Hepatocyte (in vitro differentiated cells): Measurements from ENCODE around the gene NUP50. TPM values are rescaled to one million over a fixed set of nuclear protein-coding genes. Genes with fewer than 3 reads are reported as not detected.

Experiments used
- DNase-seq: peaks from one replicate; pipeline ENCODE4 v3.0.0-alpha.2; 2016; ENCODE audit warnings: low spot score
- H2AFZ ChIP-seq: fragments of 200-600 bp; sonication (generic); 2 replicates; pipeline ENCODE4 v1.6.0; 2016; ENCODE audit warnings: antibody characterized with exemption, mild to moderate bottlenecking
- H3K27ac ChIP-seq: fragments of 200-600 bp; sonication (generic); 2 replicates; pipeline ENCODE4 v1.5.1; 2016; ENCODE audit warnings: mild to moderate bottlenecking
- H3K27me3 ChIP-seq: fragments of 200-600 bp; sonication (generic); 2 replicates; pipeline ENCODE4 v1.6.1; 2016
- H3K36me3 ChIP-seq: fragments of 200-600 bp; sonication (generic); replicated peaks from 2 replicates; pipeline ENCODE4 v1.5.1; 2016; ENCODE audit warnings: low read depth; ENCODE audit not compliant: insufficient read depth
- H3K4me1 ChIP-seq: fragments of 200-600 bp; sonication (generic); 2 replicates; pipeline ENCODE4 v1.5.1; 2016; ENCODE audit warnings: mild to moderate bottlenecking, moderate library complexity; ENCODE audit not compliant: insufficient read depth
- H3K4me2 ChIP-seq: fragments of 200-600 bp; sonication (generic); 2 replicates; pipeline ENCODE4 v1.6.0; 2016
- H3K4me3 ChIP-seq: fragments of 200-600 bp; sonication (generic); 2 replicates; pipeline ENCODE4 v1.5.1; 2016; ENCODE audit warnings: mild to moderate bottlenecking
- H3K79me2 ChIP-seq: fragments of 200-600 bp; sonication (generic); 2 replicates; pipeline ENCODE4 v1.6.0; 2017; ENCODE audit warnings: mild to moderate bottlenecking
- H3K9me2 ChIP-seq: fragments of 200-600 bp; sonication (generic); replicated peaks from 2 replicates; pipeline ENCODE4 v1.6.0; 2017; ENCODE audit warnings: mild to moderate bottlenecking; ENCODE audit not compliant: insufficient read depth
- H3K9me3 ChIP-seq: fragments of 200-600 bp; sonication (generic); 2 replicates; pipeline ENCODE4 v1.5.1; 2016; ENCODE audit warnings: low read depth, mild to moderate bottlenecking
- H4K20me1 ChIP-seq: fragments of 200-600 bp; sonication (generic); 2 replicates; pipeline ENCODE4 v1.6.0; 2016; ENCODE audit warnings: mild to moderate bottlenecking; ENCODE audit not compliant: insufficient read depth, poor library complexity, severe bottlenecking
- EZH2 ChIP-seq: fragments of 200-600 bp; sonication (generic); IDR thresholded peaks from 2 replicates; pipeline ENCODE4 v1.6.1; 2016; ENCODE audit warnings: antibody characterized with exemption, mild to moderate bottlenecking, borderline replicate concordance
- EZH2phosphoT487 ChIP-seq: fragments of 200-600 bp; sonication (generic); IDR thresholded peaks from one replicate; pipeline ENCODE4 v1.6.1; 2018; ENCODE audit warnings: antibody characterized with exemption, mild to moderate bottlenecking, low read depth, moderate library complexity; ENCODE audit not compliant: unreplicated experiment, severe bottlenecking
- WGBS: methylation state at CpG from one replicate; pipeline ENCODE4 v1.1.6; 2016; ENCODE audit warnings: low lambda C conversion rate; ENCODE audit errors: missing lambda C conversion rate; 5-methylcytosine and 5-hydroxymethylcytosine counted together
- polyA plus RNA-seq: library from polyadenylated mRNA; unstranded; fragments of >200 nt; fragmentation: Nextera tagmentation; extraction: Ambion mirVana; gene quantifications from 2 replicates; pipeline ENCODE4 v1.2.1, GENCODE V29; 2016
- total RNA-seq: library from RNA; depleted of rRNA; stranded (reverse); fragments of >200 nt; gene quantifications from 2 replicates; pipeline ENCODE4 v1.2.3, GENCODE V29; 2014
- TF ChIP-seq, protein P1 (sequence below): fragments of 200-600 bp; sonication (generic); IDR thresholded peaks from 2 replicates; pipeline ENCODE4 v1.5.1; 2016; ENCODE audit warnings: antibody characterized with exemption, mild to moderate bottlenecking; ENCODE audit not compliant: poor library complexity

Gene NUP50
- total and polyA plus RNA-seq, 2 experiments from 2014 or later: 16.0 to 43.8 TPM

DNA sequence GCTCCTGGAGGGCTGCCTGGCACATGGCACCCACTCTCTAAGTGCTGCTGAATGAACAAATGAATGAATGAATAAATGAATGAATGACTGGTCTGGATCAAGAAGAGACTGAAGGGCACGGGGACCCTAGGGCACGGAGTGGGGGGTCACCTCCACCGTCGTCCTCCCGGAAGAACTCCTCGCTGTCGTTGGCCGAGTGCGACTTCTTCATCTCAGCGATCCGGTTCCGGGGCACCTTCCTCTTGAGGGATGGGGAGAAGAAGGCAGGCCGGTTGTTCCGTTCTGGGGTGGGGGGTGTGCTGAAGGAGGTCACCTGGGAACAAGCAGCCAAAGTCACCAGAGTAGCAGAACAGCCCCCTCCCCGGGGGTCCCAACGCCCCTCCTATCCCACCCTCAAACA, 36.0 kb downstream of the NUP50 start:
- no peaks in the 10 kb centered on the region for H3K9me3 ChIP-seq
- no peak overlapping the region for H2AFZ ChIP-seq
- H3K4me2 ChIP-seq: no peak overlapping the region
- DNase-seq: no peak
- H3K79me2 ChIP-seq: no peaks in the 10 kb centered on the region
- H3K27me3 ChIP-seq: no peaks in the 10 kb centered on the region
- no peaks in the 10 kb centered on the region for H3K9me2 ChIP-seq
- no peak overlapping the region for H3K27ac ChIP-seq
- WGBS: 98% methylated on average over 16 of the region's 16 CpGs
- peaks cover 13% of the 10 kb centered on the region for H3K4me1 ChIP-seq
- no peaks in the 10 kb centered on the region for H4K20me1 ChIP-seq
- H3K36me3 ChIP-seq: no peaks in the 10 kb centered on the region
- TF ChIP-seq EZH2 (no peak), EZH2phosphoT487 (no peak)
- TF ChIP-seq, protein P1, sequence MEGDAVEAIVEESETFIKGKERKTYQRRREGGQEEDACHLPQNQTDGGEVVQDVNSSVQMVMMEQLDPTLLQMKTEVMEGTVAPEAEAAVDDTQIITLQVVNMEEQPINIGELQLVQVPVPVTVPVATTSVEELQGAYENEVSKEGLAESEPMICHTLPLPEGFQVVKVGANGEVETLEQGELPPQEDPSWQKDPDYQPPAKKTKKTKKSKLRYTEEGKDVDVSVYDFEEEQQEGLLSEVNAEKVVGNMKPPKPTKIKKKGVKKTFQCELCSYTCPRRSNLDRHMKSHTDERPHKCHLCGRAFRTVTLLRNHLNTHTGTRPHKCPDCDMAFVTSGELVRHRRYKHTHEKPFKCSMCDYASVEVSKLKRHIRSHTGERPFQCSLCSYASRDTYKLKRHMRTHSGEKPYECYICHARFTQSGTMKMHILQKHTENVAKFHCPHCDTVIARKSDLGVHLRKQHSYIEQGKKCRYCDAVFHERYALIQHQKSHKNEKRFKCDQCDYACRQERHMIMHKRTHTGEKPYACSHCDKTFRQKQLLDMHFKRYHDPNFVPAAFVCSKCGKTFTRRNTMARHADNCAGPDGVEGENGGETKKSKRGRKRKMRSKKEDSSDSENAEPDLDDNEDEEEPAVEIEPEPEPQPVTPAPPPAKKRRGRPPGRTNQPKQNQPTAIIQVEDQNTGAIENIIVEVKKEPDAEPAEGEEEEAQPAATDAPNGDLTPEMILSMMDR: no peak
- H3K4me3 ChIP-seq: no peak overlapping the region

DNA sequence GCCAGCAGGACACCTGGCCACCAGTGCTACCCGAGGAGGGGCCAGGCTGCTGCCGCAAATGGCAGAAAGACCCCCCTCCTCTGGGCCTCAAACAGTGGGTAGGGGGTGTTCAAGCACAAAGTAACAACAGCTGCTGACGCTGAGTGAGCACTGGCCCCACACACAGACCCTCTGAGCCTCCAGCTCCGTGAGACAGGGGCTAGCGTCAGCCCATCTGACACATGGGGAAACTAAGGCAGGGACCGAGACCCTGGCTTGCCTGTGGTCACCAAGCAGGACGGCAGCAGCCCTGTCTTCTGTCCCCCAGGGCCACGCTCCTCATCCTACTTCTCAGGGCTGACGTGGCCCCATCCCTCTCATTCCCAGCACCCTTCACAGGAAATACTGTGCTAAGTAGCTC, 36.5 kb downstream of the NUP50 start:
- H3K4me2 ChIP-seq: no peak overlapping the region
- no peaks in the 10 kb centered on the region for H4K20me1 ChIP-seq
- H3K36me3 ChIP-seq: no peaks in the 10 kb centered on the region
- no peaks in the 10 kb centered on the region for H3K9me3 ChIP-seq
- H3K9me2 ChIP-seq: no peaks in the 10 kb centered on the region
- no peaks in the 10 kb centered on the region for H3K79me2 ChIP-seq
- DNase-seq: no peak
- H3K4me3 ChIP-seq: no peak overlapping the region
- peaks cover 13% of the 10 kb centered on the region for H3K4me1 ChIP-seq
- 83% methylated on average over 9 of the region's 9 CpGs for WGBS
- no peaks in the 10 kb centered on the region for H3K27me3 ChIP-seq
- H2AFZ ChIP-seq: no peak overlapping the region
- TF ChIP-seq EZH2: no peak
- TF ChIP-seq, protein P1: no peak
- no peak for TF ChIP-seq EZH2phosphoT487
- no peak overlapping the region for H3K27ac ChIP-seq

DNA sequence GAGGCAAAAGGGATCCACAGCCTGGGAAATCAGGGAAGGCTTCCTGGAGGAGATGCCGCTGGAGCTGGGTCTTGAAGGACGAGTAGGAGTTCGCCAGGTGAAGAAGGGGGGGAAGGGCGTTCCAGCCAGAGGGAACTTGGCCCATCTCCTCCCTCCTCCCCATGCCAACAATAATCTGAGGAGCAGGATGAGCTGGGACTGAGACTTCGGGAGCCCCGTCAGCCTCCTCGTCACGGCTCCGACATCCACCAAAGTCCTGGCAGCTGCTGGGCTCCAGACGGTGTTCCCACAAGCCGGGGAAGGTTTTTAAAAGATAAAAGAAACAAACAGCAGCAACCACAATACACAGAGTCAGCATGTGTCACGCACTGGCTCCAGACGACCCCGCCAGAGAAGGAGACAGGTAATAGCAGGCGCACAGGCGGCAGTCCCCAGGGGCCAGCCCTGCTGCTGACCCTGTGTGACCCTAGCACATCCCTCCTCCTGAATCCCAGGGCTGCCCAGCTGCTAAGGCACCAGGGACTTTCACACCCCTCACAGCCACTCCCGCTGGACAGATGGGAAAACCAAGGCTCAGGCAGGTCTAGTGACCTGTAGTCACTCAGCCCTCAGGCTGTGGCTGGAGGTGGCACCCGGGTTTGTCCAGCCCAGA, 37.3 kb downstream of the NUP50 start:
- H3K4me2 ChIP-seq: peak overlapping the region; percentile 25
- no peaks in the 10 kb centered on the region for H3K79me2 ChIP-seq
- H3K4me3 ChIP-seq: no peak overlapping the region
- no peaks in the 10 kb centered on the region for H3K9me3 ChIP-seq
- no peaks in the 10 kb centered on the region for H4K20me1 ChIP-seq
- no peaks in the 10 kb centered on the region for H3K9me2 ChIP-seq
- DNase-seq: no peak
- no peak for TF ChIP-seq EZH2phosphoT487
- TF ChIP-seq, protein P1: no peak
- 61% methylated on average over 18 of the region's 18 CpGs for WGBS
- H3K27me3 ChIP-seq: no peaks in the 10 kb centered on the region
- peaks cover 13% of the 10 kb centered on the region for H3K4me1 ChIP-seq
- no peaks in the 10 kb centered on the region for H3K36me3 ChIP-seq
- H3K27ac ChIP-seq: peak overlapping the region; percentile 23
- no peak overlapping the region for H2AFZ ChIP-seq
